Activated CD4-positive, alpha-beta T cell treated with anti-CD3 and anti-CD28 coated beads, Interleukin-2, amount 10 ng/mL, durations not matched to agents 7 days and 5 days (primary cell): Measurements from ENCODE around the gene EVL. TPM values are rescaled to one million over a fixed set of nuclear protein-coding genes. Genes with fewer than 3 reads are reported as not detected.

Experiments
- CTCF ChIA-PET: fragments of 350-600 bp; sonication (Branson Sonifier 250); formaldehyde crosslinking; loops from one replicate; lab custom pipeline; 2021; ENCODE audit warnings: antibody characterized with exemption; lab: Charles Lee
- POLR2A ChIA-PET: fragments of 350-600 bp; sonication (Branson Sonifier 250); formaldehyde crosslinking; loops from one replicate; lab custom pipeline; 2021; ENCODE audit warnings: antibody characterized with exemption; lab: Charles Lee
- DNase-seq: peaks from one replicate; pipeline ENCODE4 v3.0.0-alpha.2; 2020
- H3K27ac Mint-ChIP-seq: one replicate; pipeline ENCODE4 v1.8.0; 2021; ENCODE audit warnings: mild to moderate bottlenecking, moderate library complexity, mixed read lengths
- H3K27me3 Mint-ChIP-seq: one replicate; pipeline ENCODE4 v1.8.0; 2021; ENCODE audit warnings: mixed read lengths
- H3K36me3 Mint-ChIP-seq: one replicate; pipeline ENCODE4 v1.8.0; 2021; ENCODE audit warnings: low read depth, mixed read lengths
- H3K4me1 Mint-ChIP-seq: one replicate; pipeline ENCODE4 v1.8.0; 2021; ENCODE audit warnings: mixed read lengths
- H3K4me3 Mint-ChIP-seq: one replicate; pipeline ENCODE4 v1.8.0; 2021; ENCODE audit warnings: mild to moderate bottlenecking, moderate library complexity, mixed read lengths
- H3K9me3 Mint-ChIP-seq: one replicate; pipeline ENCODE4 v1.8.0; 2021; ENCODE audit warnings: mixed read lengths
- total RNA-seq, 2 experiments: library from RNA; stranded (reverse); gene quantifications; one replicate each; pipeline ENCODE4 v1.2.3, GENCODE V29; 2021

Gene EVL
- total RNA-seq, 2 experiments from 2014 or later = 1,017 to 1,048 TPM

GRCh38 chr14:100030452-100031153 is 34.6 kb upstream of the EVL start:
- Mint-ChIP-seq H3K36me3 (no peaks in the 10 kb centered on the region), H3K9me3 (no peaks in the 10 kb centered on the region), H3K4me1 (peaks cover 1% of the 10 kb centered on the region), H3K27ac (no peak overlapping the region), H3K4me3 (no peak overlapping the region), H3K27me3 (no peaks in the 10 kb centered on the region)
- ChIA-PET CTCF (no interaction called here), POLR2A (no interaction called here)
- no peak for DNase-seq

GRCh38 chr14:100031506-100032281 is 33.5 kb upstream of the EVL start:
- Mint-ChIP-seq H3K4me1 (peaks cover 1% of the 10 kb centered on the region), H3K27ac (no peak overlapping the region), H3K36me3 (no peaks in the 10 kb centered on the region), H3K9me3 (no peaks in the 10 kb centered on the region), H3K27me3 (no peaks in the 10 kb centered on the region), H3K4me3 (no peak overlapping the region)
- ChIA-PET POLR2A (no interaction called here), CTCF (no interaction called here)
- no peak for DNase-seq

- no peaks in the 10 kb centered on the region for H3K27me3 Mint-ChIP-seq
- DNase-seq = no peak
- H3K36me3 Mint-ChIP-seq = peaks cover 2% of the 10 kb centered on the region
- CTCF ChIA-PET = interaction anchor here (1.0 to 1.2 kb wide), 2 partner anchors 16 to 24 kb away, joined by 3 to 4 read pairs; no protein-coding TSS in a partner anchor
- no peaks in the 10 kb centered on the region for H3K9me3 Mint-ChIP-seq
- POLR2A ChIA-PET = no interaction called here
- H3K4me3 Mint-ChIP-seq = no peak overlapping the region
- peaks cover 1% of the 10 kb centered on the region for H3K4me1 Mint-ChIP-seq
- no peak overlapping the region for H3K27ac Mint-ChIP-seq
Observed at GRCh38 chr14:100032738-100033137, 32.5 kb upstream of the EVL start.

GRCh38 chr14:100033347-100034075 is 31.7 kb upstream of the EVL start:
- no peak overlapping the region for H3K27ac Mint-ChIP-seq
- peaks cover 2% of the 10 kb centered on the region for H3K36me3 Mint-ChIP-seq
- no peaks in the 10 kb centered on the region for H3K9me3 Mint-ChIP-seq
- no peak for DNase-seq
- ChIA-PET POLR2A (no interaction called here), CTCF (interaction anchor here (0.6 to 1.7 kb wide), 6 partner anchors 9 to 69 kb away, joined by 3 to 7 read pairs (median 3); no protein-coding TSS in a partner anchor)
- no peak overlapping the region for H3K4me3 Mint-ChIP-seq
- H3K27me3 Mint-ChIP-seq = no peaks in the 10 kb centered on the region
- peaks cover 1% of the 10 kb centered on the region for H3K4me1 Mint-ChIP-seq

- H3K9me3 Mint-ChIP-seq = no peaks in the 10 kb centered on the region
- no peak overlapping the region for H3K27ac Mint-ChIP-seq
- POLR2A ChIA-PET = no interaction called here
- CTCF ChIA-PET = interaction anchor here (0.6 to 1.7 kb wide), 5 partner anchors 8 to 599 kb away, joined by 3 to 7 read pairs (median 3); no protein-coding TSS in a partner anchor
- H3K36me3 Mint-ChIP-seq = peaks cover 2% of the 10 kb centered on the region
- no peak for DNase-seq
- H3K4me1 Mint-ChIP-seq = peaks cover 1% of the 10 kb centered on the region
- no peak overlapping the region for H3K4me3 Mint-ChIP-seq
- H3K27me3 Mint-ChIP-seq = no peaks in the 10 kb centered on the region
Observed at GRCh38 chr14:100034468-100034867, 30.8 kb upstream of the EVL start.

GRCh38 chr14:100034961-100035500 is 30.2 kb upstream of the EVL start:
- peaks cover 1% of the 10 kb centered on the region for H3K4me1 Mint-ChIP-seq
- DNase-seq = no peak
- ChIA-PET POLR2A (no interaction called here), CTCF (interaction anchor here (0.6 to 1.7 kb wide), 3 partner anchors 10 to 600 kb away, joined by 3 to 7 read pairs (median 4); no protein-coding TSS in a partner anchor)
- H3K27me3 Mint-ChIP-seq = no peaks in the 10 kb centered on the region
- no peak overlapping the region for H3K4me3 Mint-ChIP-seq
- H3K9me3 Mint-ChIP-seq = no peaks in the 10 kb centered on the region
- H3K27ac Mint-ChIP-seq = no peak overlapping the region
- H3K36me3 Mint-ChIP-seq = peaks cover 2% of the 10 kb centered on the region

- ChIA-PET POLR2A (no interaction called here), CTCF (interaction anchor here (1.0 to 1.3 kb wide), 2 partner anchors 10 to 18 kb away, joined by 4 to 5 read pairs; no protein-coding TSS in a partner anchor)
- DNase-seq = no peak
- Mint-ChIP-seq H3K27me3 (no peaks in the 10 kb centered on the region), H3K27ac (no peak overlapping the region), H3K36me3 (peaks cover 2% of the 10 kb centered on the region), H3K4me3 (no peak overlapping the region), H3K9me3 (no peaks in the 10 kb centered on the region), H3K4me1 (peaks cover 1% of the 10 kb centered on the region)
Observed at GRCh38 chr14:100035700-100036099, 29.5 kb upstream of the EVL start.

- CTCF ChIA-PET = no interaction called here
- Mint-ChIP-seq H3K9me3 (no peaks in the 10 kb centered on the region), H3K27me3 (no peaks in the 10 kb centered on the region), H3K4me1 (no peaks in the 10 kb centered on the region), H3K27ac (no peak overlapping the region), H3K36me3 (peaks cover 2% of the 10 kb centered on the region), H3K4me3 (no peak overlapping the region)
- DNase-seq = no peak
- POLR2A ChIA-PET = no interaction called here
Observed at GRCh38 chr14:100037353-100037752, 27.9 kb upstream of the EVL start.

- Mint-ChIP-seq H3K4me3 (no peak overlapping the region), H3K27me3 (no peaks in the 10 kb centered on the region), H3K27ac (no peak overlapping the region), H3K4me1 (no peaks in the 10 kb centered on the region), H3K36me3 (peaks cover 2% of the 10 kb centered on the region), H3K9me3 (no peaks in the 10 kb centered on the region)
- ChIA-PET CTCF (interaction anchor here (1.0 to 1.5 kb wide), 2 partner anchors 14 to 16 kb away, joined by 3 to 4 read pairs; no protein-coding TSS in a partner anchor), POLR2A (no interaction called here)
- DNase-seq = no peak
Observed at GRCh38 chr14:100038065-100038464, 27.2 kb upstream of the EVL start.

- Mint-ChIP-seq H3K27ac (no peak overlapping the region), H3K4me3 (no peak overlapping the region), H3K4me1 (no peaks in the 10 kb centered on the region), H3K27me3 (no peaks in the 10 kb centered on the region), H3K36me3 (peaks cover 2% of the 10 kb centered on the region), H3K9me3 (no peaks in the 10 kb centered on the region)
- ChIA-PET POLR2A (no interaction called here), CTCF (interaction anchor here (0.6 to 2.2 kb wide), 2 partner anchors 9 to 118 kb away, joined by 3 to 7 read pairs; no protein-coding TSS in a partner anchor)
- DNase-seq = no peak
Observed at GRCh38 chr14:100039903-100040302, 25.3 kb upstream of the EVL start.

GRCh38 chr14:100041271-100041670 is 24.0 kb upstream of the EVL start:
- Mint-ChIP-seq H3K27me3 (no peaks in the 10 kb centered on the region), H3K36me3 (peaks cover 2% of the 10 kb centered on the region), H3K4me1 (peaks cover 1% of the 10 kb centered on the region), H3K27ac (no peak overlapping the region), H3K9me3 (no peaks in the 10 kb centered on the region), H3K4me3 (no peak overlapping the region)
- POLR2A ChIA-PET = no interaction called here
- DNase-seq = no peak
- CTCF ChIA-PET = interaction anchor here (0.8 kb wide), 1 partner anchor 21 kb away, joined by 3 read pairs; no protein-coding TSS in a partner anchor

GRCh38 chr14:100042286-100042685 is 22.9 kb upstream of the EVL start:
- peaks cover 3% of the 10 kb centered on the region for H3K4me1 Mint-ChIP-seq
- CTCF ChIA-PET = interaction anchor here (0.5 to 1.4 kb wide), 2 partner anchors 8 to 88 kb away, joined by 3 read pairs; no protein-coding TSS in a partner anchor
- H3K36me3 Mint-ChIP-seq = peaks cover 1% of the 10 kb centered on the region
- H3K9me3 Mint-ChIP-seq = no peaks in the 10 kb centered on the region
- no peak overlapping the region for H3K4me3 Mint-ChIP-seq
- no peak for DNase-seq
- POLR2A ChIA-PET = no interaction called here
- no peaks in the 10 kb centered on the region for H3K27me3 Mint-ChIP-seq
- H3K27ac Mint-ChIP-seq = no peak overlapping the region
